ENCODE data around the gene BLNK.
"Not testable (repeated sequence)": the region's sequence is repeated elsewhere in the genome, so short reads cannot be mapped to it uniquely, and the experiment has no call there.

Gene BLNK

DNA sequence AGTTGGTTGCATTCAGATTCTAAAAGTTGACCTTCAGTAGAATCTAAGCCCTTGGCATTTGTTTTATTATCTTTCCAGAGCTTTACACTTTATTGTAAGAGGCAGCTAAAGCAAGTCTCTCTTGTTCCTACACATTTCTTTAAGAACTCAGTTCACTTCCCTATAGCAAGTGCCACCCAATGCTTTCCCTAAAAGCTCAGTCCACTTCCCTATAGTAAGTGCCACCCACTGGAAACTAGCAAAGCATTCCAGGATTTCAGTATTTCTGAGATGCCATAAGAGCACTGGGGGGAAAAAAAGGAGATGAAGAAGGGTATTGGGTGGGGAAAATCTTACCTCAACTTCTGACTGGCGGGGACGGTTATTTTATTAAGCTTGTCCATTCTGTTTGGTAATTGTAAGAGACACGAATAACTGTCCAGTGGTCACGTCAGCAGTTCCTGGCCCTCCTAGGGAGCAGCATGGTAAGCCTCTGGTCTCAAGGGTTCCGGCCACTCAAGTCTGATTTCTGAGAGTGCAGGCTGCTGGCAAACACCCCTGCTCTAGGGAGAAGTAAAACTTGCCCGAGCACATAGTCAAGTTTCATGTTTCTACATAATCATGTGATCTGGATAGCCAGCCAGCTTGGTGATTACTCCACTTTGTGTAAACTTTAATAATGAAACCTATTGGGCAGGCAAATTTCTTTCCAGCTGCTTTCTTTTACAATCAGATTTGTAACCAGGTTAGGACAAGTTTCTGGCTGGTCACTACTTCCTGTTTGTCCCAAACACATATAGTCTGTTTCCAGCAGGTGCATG is at the start of gene BLNK:
BLNK (minus strand) TSS at position 554 of the 800 bp plus-strand sequence; CDS start at position 383, 171 bp downstream.
- DNase-seq (ENCODE audit: low read depth in 2 of 2): no peak

DNA sequence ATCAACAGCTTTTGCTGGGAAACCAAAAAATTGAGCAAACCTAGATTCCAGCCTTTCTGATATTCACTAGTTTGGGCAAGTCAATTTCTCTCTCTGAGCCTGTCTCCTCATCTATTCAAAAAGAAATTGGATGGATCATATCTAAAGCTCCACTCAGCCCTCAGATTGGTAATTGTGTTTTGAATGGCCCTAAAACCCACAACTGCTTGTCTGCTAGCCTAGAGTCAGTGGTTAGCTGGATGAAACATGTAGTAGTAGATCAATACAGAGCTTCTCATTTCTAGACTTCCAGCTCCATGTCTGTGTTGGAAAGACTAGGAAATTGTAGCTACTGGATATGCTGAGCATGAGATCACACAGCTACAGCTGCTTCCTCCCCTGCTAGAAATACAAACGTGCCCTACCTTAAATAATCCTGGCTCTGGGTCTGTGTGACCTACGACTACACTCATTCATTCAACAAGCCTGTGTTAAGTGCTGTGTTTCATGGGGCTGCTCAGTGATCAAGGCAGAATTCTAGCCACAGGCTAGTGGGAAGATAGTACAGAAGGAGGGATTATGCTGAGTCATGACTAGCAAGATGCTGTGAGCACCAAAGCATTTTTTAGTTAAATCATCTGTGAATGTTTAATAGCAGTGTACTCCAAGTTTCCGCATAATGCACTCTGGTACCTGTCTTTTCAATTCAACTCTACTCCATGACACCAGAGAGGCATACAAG is 48.5 kb upstream of the BLNK start:
- no peak for DNase-seq (ENCODE audit: low read depth in 2 of 2)

DNA sequence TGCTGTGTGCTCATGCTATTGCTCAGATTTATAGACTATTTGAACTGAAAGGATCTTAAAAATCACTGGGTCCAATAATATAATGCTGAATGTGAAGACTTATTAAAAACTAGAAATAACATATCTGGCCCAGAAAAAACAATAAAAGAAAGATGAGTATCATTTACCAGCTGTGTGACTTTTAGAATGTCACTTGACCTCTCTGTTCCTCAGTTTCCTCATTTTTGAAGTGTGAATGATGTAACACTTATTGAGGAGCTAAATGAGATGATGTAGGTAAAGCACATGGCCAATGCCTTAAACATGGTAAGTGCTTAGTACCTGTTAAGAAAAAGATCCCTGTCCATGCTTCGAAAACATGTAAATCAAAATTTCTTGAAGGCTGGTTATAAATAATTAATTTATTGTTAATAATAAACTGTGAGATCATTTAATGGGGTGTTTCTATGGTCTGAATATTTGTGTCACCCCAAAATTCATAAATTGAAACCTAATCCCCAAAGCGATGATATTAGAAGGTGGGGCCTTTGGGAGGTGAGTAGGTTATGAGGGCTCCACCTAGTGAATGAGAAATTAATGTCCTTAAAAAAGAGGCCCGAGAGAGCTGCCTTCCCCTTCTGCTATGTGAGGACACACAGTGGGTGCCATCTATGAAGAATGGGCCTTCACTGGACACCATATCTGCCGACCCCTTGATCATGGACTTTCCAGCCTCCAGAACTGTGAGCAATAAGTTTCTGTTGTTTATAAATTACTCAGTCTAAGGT is 45.9 kb upstream of the BLNK start:
- no peak for DNase-seq (ENCODE audit: low read depth in 2 of 2)

DNA sequence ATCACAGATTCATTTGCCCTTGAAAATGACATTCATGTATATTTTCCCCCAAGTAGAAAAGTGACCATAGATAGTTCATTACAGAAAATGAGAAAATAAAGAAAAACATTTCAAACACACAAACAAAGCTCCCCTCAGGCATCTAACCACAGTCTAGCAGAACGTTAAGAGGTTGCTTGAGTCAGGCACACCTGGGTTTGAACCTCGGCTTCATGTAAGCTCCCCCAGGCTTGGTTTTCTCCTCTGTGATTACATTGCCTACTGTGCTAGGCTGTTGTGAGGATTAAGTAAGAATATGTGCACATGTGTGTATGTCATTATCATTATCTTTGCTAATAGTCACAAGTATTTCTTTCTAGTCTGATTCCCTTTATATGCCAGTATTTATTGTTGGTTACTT is 42.0 kb upstream of the BLNK start:
- no peak for DNase-seq (ENCODE audit: low read depth in 2 of 2)

DNA sequence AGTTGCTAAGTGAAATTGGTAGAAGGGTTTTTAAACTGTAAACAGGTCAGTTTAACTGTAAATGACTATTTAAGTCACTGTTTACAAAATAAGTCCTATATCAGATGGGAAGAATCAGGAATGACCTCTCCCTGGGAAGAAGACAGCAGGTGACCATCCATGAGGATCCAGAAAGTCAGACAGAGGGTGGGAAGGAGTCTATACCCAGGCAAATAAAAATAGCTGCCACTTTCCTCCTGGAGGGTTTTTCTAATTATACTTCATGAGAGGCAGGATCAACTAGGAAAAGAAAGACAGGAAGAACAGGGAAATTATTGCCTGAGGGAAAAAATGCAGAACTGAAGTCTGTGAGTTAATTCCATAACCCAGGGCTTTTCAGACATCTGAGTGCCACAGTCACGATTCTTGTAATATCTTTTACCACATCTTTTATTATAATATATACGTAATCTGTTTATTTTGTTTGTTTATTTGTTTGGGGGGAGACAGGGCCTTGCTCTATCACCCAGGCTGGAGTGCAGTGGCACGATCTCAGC is 39.9 kb upstream of the BLNK start:
- no peak for DNase-seq (ENCODE audit: low read depth in 2 of 2)

DNA sequence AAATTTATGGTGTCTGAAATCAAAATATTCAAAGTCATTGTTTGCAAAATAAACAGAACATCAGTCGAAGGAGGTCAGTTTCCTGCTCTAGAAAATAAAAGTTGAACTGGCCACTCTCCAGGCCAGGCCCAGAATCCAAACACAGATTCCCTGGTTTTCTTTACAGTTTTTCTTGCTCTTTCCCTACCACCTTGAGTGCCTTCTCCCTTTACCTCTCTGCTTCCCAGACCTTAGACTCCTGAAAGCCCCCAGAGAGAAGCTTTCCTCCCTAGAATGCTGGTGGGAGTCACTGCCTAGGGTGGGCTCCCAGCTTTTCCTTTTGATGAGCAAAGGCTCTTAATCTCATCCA is 38.9 kb upstream of the BLNK start:
- DNase-seq (ENCODE audit: low read depth in 2 of 2): no peak

DNA sequence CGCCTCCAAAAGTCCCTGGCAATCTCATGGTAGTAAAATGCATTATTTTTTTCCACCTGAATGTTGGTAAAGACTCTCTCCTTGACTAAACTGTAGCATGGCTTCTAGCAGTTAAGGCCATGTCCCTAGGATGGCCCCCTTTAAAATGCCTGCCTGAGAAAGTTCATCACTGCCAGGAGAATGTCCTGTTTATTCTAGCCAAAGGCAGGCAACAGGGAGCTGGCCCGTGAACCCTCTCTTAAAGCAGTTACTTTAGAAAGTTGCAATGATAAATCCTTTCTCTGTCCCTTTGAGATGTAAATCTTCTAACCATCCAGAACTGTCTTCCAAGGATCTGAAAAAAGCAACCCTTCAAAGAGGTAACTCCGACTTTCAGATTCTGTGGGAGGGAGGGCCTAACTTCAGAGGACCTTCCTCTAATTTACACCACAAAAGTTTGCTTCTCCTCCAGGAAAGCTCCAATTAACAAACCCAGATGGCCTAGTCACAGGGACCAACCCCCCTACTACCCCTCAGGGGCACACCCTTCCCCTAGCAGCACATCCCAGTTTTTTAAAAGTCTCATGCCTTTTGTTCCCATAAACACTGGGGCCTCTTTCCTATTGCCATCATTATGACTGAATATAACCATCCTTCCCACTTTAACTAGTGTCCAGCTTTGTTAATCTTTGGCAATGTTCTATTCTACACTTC is 38.4 kb upstream of the BLNK start:
- no peak for DNase-seq (ENCODE audit: low read depth in 2 of 2)

DNA sequence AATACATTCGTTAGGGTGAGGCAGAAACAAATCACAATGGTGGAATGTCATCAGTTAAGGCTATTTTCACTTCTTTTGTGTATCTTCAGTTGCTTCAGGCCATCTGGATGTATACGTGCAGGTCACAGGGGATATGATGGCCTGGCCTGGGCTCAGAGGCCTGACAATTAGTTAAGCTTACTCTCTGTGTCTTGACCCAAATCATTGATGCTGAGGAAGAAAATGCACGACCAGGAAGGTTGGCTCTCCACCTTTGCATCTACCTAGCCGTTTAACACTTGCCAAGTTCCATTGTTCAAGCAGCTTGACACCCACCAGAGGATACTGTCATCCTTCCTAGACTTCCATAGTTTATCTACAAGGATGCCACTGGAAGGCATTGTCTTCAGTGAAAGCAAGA is 37.5 kb upstream of the BLNK start:
- DNase-seq (ENCODE audit: low read depth in 2 of 2): not testable (repeated sequence)

DNA sequence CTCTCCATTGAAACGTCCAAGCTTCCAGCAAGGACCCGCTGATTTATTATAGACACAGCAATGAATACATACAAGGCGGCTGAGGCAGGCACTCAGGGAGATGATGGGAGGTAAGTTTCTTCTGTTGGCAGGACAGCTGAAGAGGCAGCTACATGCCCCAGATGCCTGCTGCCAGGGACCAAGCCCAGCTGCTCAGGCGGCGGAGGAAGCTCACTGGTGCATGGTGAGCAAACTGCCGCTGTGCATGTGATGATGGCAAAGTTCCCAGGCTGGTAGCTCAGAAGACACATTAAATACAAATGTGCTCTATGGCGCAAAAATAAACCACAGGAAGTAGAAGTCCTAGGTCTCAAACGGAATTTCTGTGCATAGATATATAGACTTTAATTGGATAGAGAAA is 35.1 kb upstream of the BLNK start:
- no peak for DNase-seq (ENCODE audit: low read depth in 2 of 2)

DNA sequence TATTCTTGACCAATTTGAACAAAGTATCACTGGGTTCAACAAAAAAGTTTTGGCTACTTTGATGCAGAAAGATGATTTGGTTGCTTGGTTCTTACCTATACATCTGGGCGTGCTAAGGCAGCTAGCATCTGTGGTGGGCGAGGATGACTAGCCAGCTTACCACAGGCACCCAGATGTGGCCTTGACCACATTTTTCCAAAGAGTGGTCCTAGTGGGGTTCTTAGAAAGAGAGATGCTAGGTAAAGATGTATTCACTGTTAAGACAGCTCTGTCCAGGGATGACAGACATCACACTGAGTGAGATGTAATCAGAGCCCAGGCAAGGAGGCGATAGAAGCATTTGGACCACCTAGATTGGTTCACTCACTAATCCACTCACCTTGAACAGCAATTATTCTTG is 33.6 kb upstream of the BLNK start:
- no peak for DNase-seq (ENCODE audit: low read depth in 2 of 2)

DNA sequence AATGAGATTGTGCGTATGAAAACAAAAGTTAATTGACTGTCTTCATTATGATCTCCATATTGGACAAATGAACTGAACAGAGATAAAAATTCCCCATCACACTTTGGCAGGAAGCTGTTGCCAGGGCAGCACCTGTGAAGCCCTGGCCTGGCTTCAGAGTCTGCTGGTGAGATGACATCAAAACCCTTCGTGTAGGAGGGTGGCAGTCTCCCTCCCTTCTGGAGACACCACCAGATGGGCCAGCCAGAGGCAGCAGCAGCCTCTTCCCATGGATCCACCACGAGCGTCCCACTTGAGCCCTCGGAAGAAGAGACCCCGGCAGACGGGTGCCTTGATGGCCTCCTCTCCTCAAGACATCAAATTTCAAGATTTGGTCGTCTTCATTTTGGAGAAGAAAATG is 32.9 kb upstream of the BLNK start, which contains the start of gene DNTT:
DNTT (plus strand) TSS at position 205 of the 400 bp plus-strand sequence; CDS start at position 269, 64 bp downstream.
- no peak for DNase-seq (ENCODE audit: low read depth in 2 of 2)

DNA sequence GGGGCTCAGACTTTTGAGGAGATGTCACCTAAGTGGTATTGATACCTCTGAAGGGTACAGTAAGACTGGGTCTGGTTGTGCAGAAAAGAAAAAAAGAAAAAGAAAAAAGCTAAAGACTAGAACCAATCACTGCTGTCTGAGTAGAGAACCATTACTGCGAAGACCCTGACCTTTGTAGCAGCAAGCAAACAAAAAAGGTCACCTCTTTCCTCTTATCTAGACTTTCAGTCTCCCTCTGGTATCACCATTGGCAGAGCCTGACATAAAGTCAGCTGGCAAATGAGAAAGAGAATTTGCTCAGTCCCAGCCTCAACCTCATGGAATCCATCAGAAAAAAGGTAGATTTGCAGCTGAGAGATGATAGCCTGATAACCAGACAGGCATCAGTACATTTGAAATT is 30.2 kb upstream of the BLNK start:
- DNase-seq (ENCODE audit: low read depth in 2 of 2): no peak

DNA sequence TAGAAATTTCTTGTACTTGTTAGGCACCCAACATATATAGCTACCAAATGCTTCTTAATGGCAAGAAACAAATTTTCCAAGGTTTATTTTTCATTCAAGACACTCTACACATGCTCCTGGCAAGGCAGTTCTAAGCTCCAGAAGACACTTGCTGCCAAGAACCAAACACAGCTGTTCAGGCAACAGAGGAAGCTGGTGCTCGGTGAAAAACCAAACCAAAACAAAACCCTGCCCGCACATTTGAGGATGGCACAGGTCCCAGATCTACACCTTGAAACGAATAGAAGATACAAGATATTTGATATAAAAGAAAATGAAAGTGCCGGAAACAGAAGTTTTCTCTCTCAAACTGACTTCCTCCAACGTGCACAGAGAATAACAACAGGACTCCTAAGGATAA is 28.0 kb upstream of the BLNK start:
- DNase-seq (ENCODE audit: low read depth in 2 of 2): no peak

DNA sequence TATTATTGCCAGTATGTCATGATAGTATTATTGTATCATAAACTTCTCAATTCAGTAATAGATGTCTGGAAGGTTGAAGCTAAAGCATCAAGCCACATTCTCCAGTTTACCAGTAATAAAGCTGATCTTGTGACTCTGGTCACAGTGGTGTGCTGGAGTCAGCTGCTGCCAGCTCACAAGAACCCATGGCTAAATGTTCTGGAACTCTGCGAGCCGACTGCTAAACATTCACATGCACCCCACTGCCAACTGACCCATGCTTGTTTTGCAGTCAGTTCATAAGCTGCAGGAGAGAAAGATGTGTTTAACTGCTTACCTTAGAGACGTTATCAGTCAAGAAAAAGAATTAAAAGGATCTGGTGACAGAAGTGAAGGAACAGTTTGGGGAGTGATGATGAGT is 27.0 kb upstream of the BLNK start:
- DNase-seq (ENCODE audit: low read depth in 2 of 2): no peak

DNA sequence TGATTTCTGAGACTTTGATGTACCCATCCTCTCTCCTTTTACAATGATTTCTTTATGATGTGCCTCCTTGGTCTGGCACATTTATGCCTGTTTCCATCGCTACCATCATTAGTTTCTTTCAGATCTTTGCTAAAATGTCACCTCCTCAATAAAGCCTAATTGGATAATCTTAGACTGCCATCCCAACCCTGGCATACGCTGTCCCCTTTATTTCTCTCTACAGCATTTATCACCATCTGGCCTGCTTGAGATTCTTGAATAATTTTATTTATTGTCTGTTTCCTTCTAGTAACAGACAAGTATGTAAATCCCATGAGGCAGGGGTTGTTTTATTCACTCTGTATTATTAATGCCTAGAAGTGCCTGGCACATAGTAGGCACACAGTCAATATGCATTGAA is 26.1 kb upstream of the BLNK start:
- DNase-seq (ENCODE audit: low read depth in 2 of 2): no peak

DNA sequence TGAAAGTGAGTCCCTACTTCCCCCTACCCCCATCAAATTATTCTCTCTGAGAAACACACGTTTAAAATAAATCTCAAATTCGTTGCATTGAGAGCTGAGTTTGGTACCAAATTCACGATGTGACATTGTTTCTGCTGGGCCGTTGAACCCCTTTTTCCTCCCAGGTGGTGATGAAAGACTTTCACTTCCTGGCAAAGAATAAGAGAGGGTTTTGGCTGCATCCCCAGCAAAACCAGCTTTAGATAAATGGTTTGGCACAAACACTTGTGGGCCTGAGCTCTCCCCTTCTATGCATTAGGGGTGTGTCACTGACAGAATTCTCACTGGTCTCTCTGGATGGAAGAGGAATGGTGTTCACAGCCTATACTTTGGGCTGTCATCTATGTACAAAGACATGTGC is 24.1 kb upstream of the BLNK start:
- no peak for DNase-seq (ENCODE audit: low read depth in 2 of 2)

DNA sequence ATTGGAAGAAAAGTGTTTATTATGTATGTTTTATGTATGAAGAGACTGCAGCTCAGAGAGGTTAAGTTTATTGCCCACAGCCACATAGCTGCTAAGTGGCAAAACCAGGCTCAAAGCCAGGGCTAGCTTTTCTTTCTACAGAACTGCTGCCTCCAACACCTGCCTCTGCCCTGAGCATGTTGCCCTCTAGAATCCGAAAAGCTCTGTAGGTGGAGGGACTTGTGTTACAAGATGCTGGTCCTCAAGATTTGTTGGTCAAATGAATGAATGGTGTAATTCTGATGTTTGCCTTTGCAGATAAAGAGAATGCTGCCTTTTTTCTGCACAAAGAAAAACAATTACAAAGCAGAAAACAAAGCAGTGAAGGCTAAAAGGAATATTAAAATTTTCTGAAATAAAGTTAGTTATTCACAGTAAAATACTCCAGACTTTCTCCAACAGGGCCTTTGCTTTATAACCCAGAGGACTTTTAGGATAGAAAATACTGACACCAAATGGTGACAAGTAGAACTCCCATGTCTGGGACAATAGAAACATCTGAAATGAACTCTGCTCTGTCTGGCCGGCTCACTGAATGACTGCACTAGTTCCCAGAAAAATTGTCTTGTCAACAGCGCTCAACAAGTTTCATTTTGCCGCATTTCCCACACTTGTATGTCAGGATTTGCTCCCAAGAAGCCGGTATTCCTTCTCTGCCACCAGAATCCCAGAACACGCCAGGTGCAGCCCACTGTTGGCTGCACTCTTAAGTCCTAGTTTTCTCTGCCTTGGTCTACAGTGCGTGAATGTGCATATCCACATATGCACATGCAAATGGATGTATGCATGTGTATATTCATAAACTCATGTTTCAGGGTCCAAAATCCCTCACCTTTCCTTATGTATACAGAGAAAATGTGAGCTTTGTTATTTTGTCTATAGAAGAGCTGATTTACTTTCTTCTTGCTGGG is 21.9 kb upstream of the BLNK start:
- DNase-seq (ENCODE audit: low read depth in 2 of 2): no peak

DNA sequence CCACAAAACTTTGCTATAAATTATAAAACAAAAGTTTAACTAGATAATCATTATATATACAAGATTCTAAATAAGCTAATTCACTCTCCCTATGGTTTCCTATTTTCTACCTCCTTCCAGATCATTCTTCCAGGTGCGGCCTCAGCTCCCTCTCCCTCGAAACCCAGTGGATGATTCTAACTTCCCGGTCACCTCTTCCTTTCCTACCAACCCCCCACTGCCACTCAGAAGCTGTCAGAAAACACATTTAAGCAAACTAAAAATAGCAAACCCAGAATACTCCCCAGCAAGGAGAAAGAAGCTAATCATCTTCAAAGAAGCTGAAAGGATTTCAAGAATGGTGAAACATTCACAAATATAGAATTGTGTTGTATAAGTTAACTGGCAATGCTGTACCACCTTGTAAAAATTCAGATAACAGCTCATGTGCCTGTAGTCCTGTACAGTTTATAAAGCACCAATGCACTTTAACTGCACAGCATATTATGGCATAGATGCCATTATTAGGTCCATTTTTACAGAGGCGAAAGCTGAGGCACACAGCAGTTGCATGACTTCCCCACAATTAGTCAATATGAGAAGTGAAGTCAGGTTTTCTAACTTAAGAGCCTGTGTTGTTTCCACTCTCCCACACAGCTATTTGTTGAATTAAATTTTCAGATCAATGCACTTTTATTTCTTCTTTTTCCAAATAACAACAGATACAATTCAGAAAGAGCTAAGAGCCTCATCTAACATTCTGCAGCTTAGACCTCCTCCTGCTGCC is 19.2 kb upstream of the BLNK start:
- DNase-seq (ENCODE audit: low read depth in 2 of 2): no peak

DNA sequence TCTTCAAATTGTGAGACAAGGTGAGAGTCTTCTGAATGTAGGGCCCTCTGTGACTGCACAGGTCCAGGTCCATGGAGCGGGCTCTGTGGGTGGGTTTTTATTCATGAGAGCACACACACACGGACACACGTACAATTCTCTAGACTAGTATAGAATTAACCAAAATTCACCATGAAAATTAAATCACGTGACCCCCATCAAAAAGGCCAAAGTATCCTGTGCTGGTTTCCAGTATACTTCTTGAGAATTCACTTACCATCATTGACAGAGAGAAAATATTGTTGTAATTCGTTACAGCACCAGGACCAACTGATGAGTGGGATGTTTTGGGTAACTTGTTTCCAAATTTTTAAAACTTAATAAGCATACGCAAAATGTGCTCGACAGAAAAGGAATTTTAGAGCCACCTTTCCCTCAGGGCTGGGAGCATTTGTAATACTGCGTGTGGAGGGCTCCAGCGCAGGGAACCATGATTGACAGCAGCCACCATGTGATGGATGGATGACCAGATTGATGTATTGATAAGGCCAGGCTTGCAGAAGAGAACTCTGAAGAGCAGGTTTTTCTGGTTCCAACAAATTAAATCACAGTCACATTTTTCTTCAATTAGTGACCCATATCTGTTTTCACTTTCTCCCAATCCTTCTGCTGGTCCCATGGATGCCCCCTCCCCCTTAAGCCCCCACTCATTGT is 18.0 kb upstream of the BLNK start:
- DNase-seq (ENCODE audit: low read depth in 2 of 2): no peak

Data from stimulated activated CD8-positive, alpha-beta memory T cell treated with anti-CD3 and anti-CD28 coated beads, Interleukin-7, amount 100 ng/mL, for 4 hours (primary cell).